ENCODE measurements around the gene CHRM4.
"Not testable (repeated sequence)": the region's sequence is repeated elsewhere in the genome, so short reads cannot be mapped to it uniquely, and the experiment has no call there.

DNA sequence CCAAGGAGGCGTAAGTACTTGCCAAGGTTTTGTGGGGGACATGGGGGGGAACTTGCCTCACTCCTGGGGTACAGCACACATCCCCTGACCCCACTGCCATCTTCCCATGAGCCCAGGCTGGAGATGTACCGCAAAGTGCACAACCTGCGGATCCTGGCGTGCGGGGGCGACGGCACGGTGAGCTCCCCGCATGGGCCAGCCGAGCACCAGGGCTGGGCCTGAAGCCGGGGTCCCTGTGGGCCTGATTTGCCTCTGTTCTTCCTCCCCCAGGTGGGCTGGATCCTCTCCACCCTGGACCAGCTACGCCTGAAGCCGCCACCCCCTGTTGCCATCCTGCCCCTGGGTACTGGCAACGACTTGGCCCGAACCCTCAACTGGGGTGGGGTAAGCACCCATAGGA lies 19.1 kb downstream of the CHRM4 start:
- TF ChIP-seq EZH2 (IDR thresholded peaks at IDR 0.05); POLR2AphosphoS5 (IDR thresholded peaks at IDR 0.05; ENCODE audit: borderline replicate concordance, low read depth, low read length); FOXP2 (optimal IDR thresholded peaks at IDR 0.05; ENCODE audit: control extremely low read depth, extremely low read length, insufficient read depth): not testable (repeated sequence)

Measured in SK-N-MC (cell line).